ENCODE data around the gene SHB. TPM values are rescaled to one million over a fixed set of nuclear protein-coding genes. Genes with fewer than 3 reads are reported as not detected.

SHB gene
- total RNA-seq, 1 experiment from 2014 or later = 23.8 TPM

- CTCF ChIA-PET = no interaction called here
- POLR2A ChIA-PET (ENCODE audit: unreplicated experiment) = interaction anchor here (0.7 kb wide), 1 partner anchor 64 kb away, joined by 5 read pairs; no protein-coding TSS in a partner anchor
- Histone ChIP-seq H4K20me1 (ENCODE audit: insufficient read depth) (0 out of 2 replicates have a peak, but pooled peaks cover 4% of the 10 kb centered on the region), H3F3A (ENCODE audit: insufficient read depth, low read depth) (peaks cover 30% of the 10 kb centered on the region; the same call in 1 of the 2 replicates), H3K4me2 (peak overlapping the region; percentile 26), H3K9me2 (ENCODE audit: insufficient read depth) (no peaks in the 10 kb centered on the region), H2AFZ (no peak overlapping the region), H3K36me3 (ENCODE audit: low read depth) (no peaks in the 10 kb centered on the region; the same call in 1 of the 2 replicates), H3K4me1 (replicated peaks; ENCODE audit: insufficient read depth) (peaks cover 45% of the 10 kb centered on the region), H3K79me2 (ENCODE audit: low read depth) (peaks cover 84% of the 10 kb centered on the region), H3K9me3 (ENCODE audit: insufficient read depth, low read depth) (no peaks in the 10 kb centered on the region), H3K27ac (0 out of 2 replicates have a peak overlapping the region, but pooled peaks have one; percentile 23), H3K4me3 (no peak overlapping the region), H3K27me3 (ENCODE audit: insufficient read depth, low read depth) (no peaks in the 10 kb centered on the region)
- no peak for TF ChIP-seq CTCF (conservative IDR thresholded peaks at IDR 0.05)
- no peak for TF ChIP-seq EZH2 (IDR thresholded peaks at IDR 0.05; ENCODE audit: low read depth)
- intact Hi-C loops (cut with micrococcal nuclease; ENCODE audit: unreplicated experiment) = loop anchor here (5.0 kb wide), 1 partner anchor 41 kb away; no protein-coding TSS in a partner anchor
- DNase-seq = peak; percentile 42 to 50
- no TSS peak for BruUV-seq (replicated peaks)
These were observed 62.9 kb downstream of the SHB start for GRCh38 chr9:38006163-38006562.

- Histone ChIP-seq H3K9me2 (ENCODE audit: insufficient read depth) (no peaks in the 10 kb centered on the region), H2AFZ (no peak overlapping the region), H3K9me3 (ENCODE audit: insufficient read depth, low read depth) (no peaks in the 10 kb centered on the region), H3K27ac (no peak overlapping the region), H3K79me2 (ENCODE audit: low read depth) (peaks cover 83% of the 10 kb centered on the region), H3K36me3 (ENCODE audit: low read depth) (no peaks in the 10 kb centered on the region; the same call in 1 of the 2 replicates), H3K4me2 (no peak overlapping the region), H3K4me3 (no peak overlapping the region), H3K27me3 (ENCODE audit: insufficient read depth, low read depth) (no peaks in the 10 kb centered on the region), H4K20me1 (ENCODE audit: insufficient read depth) (0 out of 2 replicates have a peak, but pooled peaks cover 4% of the 10 kb centered on the region), H3K4me1 (replicated peaks; ENCODE audit: insufficient read depth) (peaks cover 44% of the 10 kb centered on the region), H3F3A (ENCODE audit: insufficient read depth, low read depth) (peaks cover 30% of the 10 kb centered on the region; the same call in 1 of the 2 replicates)
- TF ChIP-seq EZH2 (IDR thresholded peaks at IDR 0.05; ENCODE audit: low read depth) (no peak), CTCF (conservative IDR thresholded peaks at IDR 0.05) (no peak)
- DNase-seq = no peak
- BruUV-seq (replicated peaks) = no TSS peak
- POLR2A ChIA-PET (ENCODE audit: unreplicated experiment) = no interaction called here
- CTCF ChIA-PET = no interaction called here
- intact Hi-C loops (cut with micrococcal nuclease; ENCODE audit: unreplicated experiment) = loop anchor here (5.0 kb wide), 1 partner anchor 42 kb away; no protein-coding TSS in a partner anchor
These were observed 64.0 kb downstream of the SHB start for GRCh38 chr9:38004809-38005560.

- Histone ChIP-seq H3K4me2 (no peak overlapping the region), H3K79me2 (ENCODE audit: low read depth) (peaks cover 87% of the 10 kb centered on the region), H3K9me3 (ENCODE audit: insufficient read depth, low read depth) (no peaks in the 10 kb centered on the region), H2AFZ (no peak overlapping the region), H3F3A (ENCODE audit: insufficient read depth, low read depth) (peaks cover 24% of the 10 kb centered on the region; the same call in 1 of the 2 replicates), H3K4me1 (replicated peaks; ENCODE audit: insufficient read depth) (peaks cover 36% of the 10 kb centered on the region), H3K27me3 (ENCODE audit: insufficient read depth, low read depth) (no peaks in the 10 kb centered on the region), H3K4me3 (no peak overlapping the region), H3K27ac (no peak overlapping the region), H3K36me3 (ENCODE audit: low read depth) (no peaks in the 10 kb centered on the region; the same call in 1 of the 2 replicates), H4K20me1 (ENCODE audit: insufficient read depth) (0 out of 2 replicates have a peak, but pooled peaks cover 4% of the 10 kb centered on the region), H3K9me2 (ENCODE audit: insufficient read depth) (no peaks in the 10 kb centered on the region)
- no TSS peak for BruUV-seq (replicated peaks)
- ChIA-PET POLR2A (ENCODE audit: unreplicated experiment) (no interaction called here), CTCF (no interaction called here)
- TF ChIP-seq EZH2 (IDR thresholded peaks at IDR 0.05; ENCODE audit: low read depth) (no peak), CTCF (conservative IDR thresholded peaks at IDR 0.05) (no peak)
- no peak for DNase-seq
- intact Hi-C loops (cut with micrococcal nuclease; ENCODE audit: unreplicated experiment) = no loop called here
These were observed 64.8 kb downstream of the SHB start for GRCh38 chr9:38003946-38004808.
